SK-N-SH (cell line): Measurements from ENCODE around the gene INSRR. TPM values are rescaled to one million over a fixed set of nuclear protein-coding genes. Genes with fewer than 3 reads are reported as not detected.

ENCODE experiments used
- CTCF ChIA-PET: fragments of 300-600, 350-600 bp; formaldehyde crosslinking; extraction: SDS; loops from one replicate; lab custom pipeline; 2021; lab: Yijun Ruan, JAX
- POLR2A ChIA-PET: fragments of 350-600 bp; sonication (Branson Sonifier 250); formaldehyde crosslinking; extraction: SDS; loops from one replicate; lab custom pipeline; 2020; ENCODE audit warnings: antibody characterized with exemption, inconsistent platforms; lab: Yijun Ruan, JAX
- DNase-seq: peaks from one replicate; pipeline ENCODE4 v3.0.0; 2012
- H2AFZ ChIP-seq: fragments of 200-600 bp; sonication (generic); 2 replicates; pipeline ENCODE4 v1.8.1; 2016; ENCODE audit warnings: antibody characterized with exemption, mild to moderate bottlenecking, low read depth
- H3F3A ChIP-seq: fragments of 200-600 bp; sonication (generic); replicated peaks from 2 replicates; pipeline ENCODE3; 2016; ENCODE audit warnings: antibody characterized with exemption, mild to moderate bottlenecking; ENCODE audit not compliant: insufficient read depth
- H3K27ac ChIP-seq, 2 experiments: fragments of 200-500 bp in 1 of 2; fragments of 200-600 bp in 1 of 2; sonication (Bioruptor generic) in 1 of 2; sonication (generic), shearing (Covaris generic) in 1 of 2; 2 replicates each; pipeline versions ENCODE4 v1.5.1 to v1.6.1; 2014 to 2016; ENCODE audit warnings: low read depth in 2 of 2, inconsistent platforms in 1 of 2, low read length in 1 of 2, mild to moderate bottlenecking in 1 of 2, mixed read lengths in 1 of 2
- H3K27me3 ChIP-seq: fragments of 200-600 bp; sonication (generic), shearing (Covaris generic); 2 replicates; pipeline ENCODE4 v1.6.1; 2016; ENCODE audit warnings: mixed run types; ENCODE audit not compliant: insufficient read depth
- H3K36me3 ChIP-seq, 2 experiments: fragments of 200-500 bp in 1 of 2; fragments of 200-600 bp in 1 of 2; sonication (Bioruptor generic) in 1 of 2; sonication (generic) in 1 of 2; replicated peaks in 1 of 2; 2 replicates each; pipeline versions ENCODE3 to v1.5.1; 2014 to 2016; ENCODE audit warnings: low read length in 1 of 2, mild to moderate bottlenecking in 1 of 2; ENCODE audit not compliant: insufficient read depth in 2 of 2, control insufficient read depth in 1 of 2
- H3K4me1 ChIP-seq, 2 experiments: fragments of 200-500 bp in 1 of 2; fragments of 200-600 bp in 1 of 2; sonication (Bioruptor generic) in 1 of 2; sonication (generic), shearing (Covaris generic) in 1 of 2; 2 replicates each; pipeline versions ENCODE4 v1.5.1 to v1.6.1; 2014 to 2016; ENCODE audit warnings: low read depth in 1 of 2, low read length in 1 of 2, mixed run types in 1 of 2; ENCODE audit not compliant: insufficient read depth in 2 of 2, control insufficient read depth in 1 of 2
- H3K4me2 ChIP-seq: fragments of 200-600 bp; sonication (generic), shearing (Covaris generic); 2 replicates; pipeline ENCODE4 v1.6.1; 2017; ENCODE audit warnings: mixed run types
- H3K4me3 ChIP-seq, 2 experiments: fragments of 200-500 bp in 1 of 2; fragments of 200-600 bp in 1 of 2; sonication (Bioruptor generic) in 1 of 2; sonication (generic), shearing (Covaris generic) in 1 of 2; 2 replicates each; pipeline versions ENCODE4 v1.5.1 to v1.8.1; 2014 to 2016; ENCODE audit warnings: low read depth in 2 of 2, inconsistent platforms in 1 of 2, low read length in 1 of 2, mild to moderate bottlenecking in 1 of 2, mixed read lengths in 1 of 2, moderate library complexity in 1 of 2
- H3K79me2 ChIP-seq: fragments of 200-600 bp; sonication (generic); 2 replicates; pipeline ENCODE4 v1.8.1; 2017; ENCODE audit warnings: mild to moderate bottlenecking; ENCODE audit not compliant: insufficient read depth
- H3K9ac ChIP-seq: fragments of 200-600 bp; sonication (generic); 2 replicates; pipeline ENCODE4 v1.6.1; 2017; ENCODE audit warnings: mixed run types
- H3K9me2 ChIP-seq: fragments of 200-600 bp; sonication (generic); 2 replicates; pipeline ENCODE4 v1.6.1; 2017; ENCODE audit warnings: mixed run types
- H3K9me3 ChIP-seq: fragments of 200-600 bp; sonication (generic); 2 replicates; pipeline ENCODE4 v1.6.1; 2017; ENCODE audit warnings: mixed run types, mild to moderate bottlenecking, moderate library complexity
- H4K20me1 ChIP-seq: fragments of 200-600 bp; sonication (generic); 2 replicates; pipeline ENCODE4 v1.6.1; 2017; ENCODE audit warnings: mild to moderate bottlenecking, mixed run types; ENCODE audit not compliant: insufficient read depth
- EZH2phosphoT487 ChIP-seq: fragments of 200-600 bp; sonication (generic); IDR thresholded peaks from 2 replicates; pipeline ENCODE4 v1.6.1; 2017; ENCODE audit warnings: low read depth, mixed run types, mild to moderate bottlenecking, antibody characterized with exemption, moderate library complexity, borderline replicate concordance
- FOXJ3 ChIP-seq: sonication (generic); formaldehyde crosslinking; IDR thresholded peaks from 2 replicates; pipeline ENCODE4 v1.5.1; 2020; ENCODE audit warnings: mild to moderate bottlenecking, missing genetic modification reagents
- FOXM1 ChIP-seq: IDR thresholded peaks from 2 replicates; pipeline ENCODE4 v1.4.0; 2012; ENCODE audit warnings: low read depth, mild to moderate bottlenecking
- GABPA ChIP-seq: IDR thresholded peaks from 2 replicates; pipeline ENCODE4 v1.4.0; 2012; ENCODE audit warnings: low read depth, mild to moderate bottlenecking
- GATA2 ChIP-seq: sonication (generic); formaldehyde crosslinking; IDR thresholded peaks from 2 replicates; pipeline ENCODE4 v1.5.0; 2020; ENCODE audit warnings: mild to moderate bottlenecking, missing genetic modification reagents
- MAX ChIP-seq: IDR thresholded peaks from 2 replicates; pipeline ENCODE4 v1.4.0; 2012; ENCODE audit warnings: low read depth
- MXI1 ChIP-seq: IDR thresholded peaks from 2 replicates; pipeline ENCODE4 v1.6.1; 2012; ENCODE audit warnings: mild to moderate bottlenecking, low read depth, low read length, improper control_type of control experiment
- PBX3 ChIP-seq: IDR thresholded peaks from 2 replicates; pipeline ENCODE4; 2012
- RAD21 ChIP-seq: IDR thresholded peaks from 2 replicates; pipeline ENCODE4 v1.6.1; 2012; ENCODE audit warnings: mild to moderate bottlenecking, low read length
- REST ChIP-seq: IDR thresholded peaks from 2 replicates; pipeline ENCODE4 v1.6.1; 2012; ENCODE audit warnings: mild to moderate bottlenecking, low read depth, low read length, moderate library complexity
- RXRA ChIP-seq: IDR thresholded peaks from 2 replicates; pipeline ENCODE4 v1.4.0; 2012; ENCODE audit warnings: low read depth, mild to moderate bottlenecking, borderline replicate concordance
- TCF12 ChIP-seq: IDR thresholded peaks from 2 replicates; pipeline ENCODE4 v1.4.0; 2012
- TEAD4 ChIP-seq: IDR thresholded peaks from 2 replicates; pipeline ENCODE4 v1.4.0; 2012; ENCODE audit warnings: mild to moderate bottlenecking, borderline replicate concordance; ENCODE audit not compliant: insufficient read depth
- USF2 ChIP-seq: fragments of 150-350 bp; IDR thresholded peaks from 2 replicates; pipeline ENCODE4 v1.6.1; 2017; ENCODE audit warnings: antibody characterized with exemption, low read length, low read depth, borderline replicate concordance
- ZBTB33 ChIP-seq: IDR thresholded peaks from 2 replicates; pipeline ENCODE4 v1.4.0; 2012; ENCODE audit warnings: low read depth, borderline replicate concordance
- WGBS: methylation state at CpG from one replicate; pipeline ENCODE4 v1.1.6; 2017; ENCODE audit warnings: low lambda C conversion rate; 5-methylcytosine and 5-hydroxymethylcytosine counted together
- polyA plus RNA-seq, 3 experiments: library from polyadenylated mRNA; depleted of rRNA; stranded (reverse); fragments of >200 nt; gene quantifications; 2 replicates each; pipeline ENCODE4 v1.2.3, GENCODE V29; 2012

Gene INSRR
- polyA plus RNA-seq, 1 of the 3 experiments (the other 2 are of a cell fraction): 0.20 TPM

- no peak overlapping the region for H3K9ac ChIP-seq
- TF ChIP-seq GATA2 (CRISPR knock-in tag): no peak
- no peak for TF ChIP-seq REST
- TF ChIP-seq PBX3: no peak
- TF ChIP-seq RXRA: no peak
- TF ChIP-seq RAD21: no peak
- no peak for TF ChIP-seq MAX
- TF ChIP-seq EZH2phosphoT487: no peak
- TF ChIP-seq USF2: no peak
- TF ChIP-seq TEAD4: no peak
- no peak for TF ChIP-seq TCF12
- no peak for TF ChIP-seq FOXJ3 (CRISPR knock-in tag)
- no peak for TF ChIP-seq ZBTB33
- TF ChIP-seq MXI1: no peak
- TF ChIP-seq FOXM1: no peak
- no peak for TF ChIP-seq GABPA
- TF ChIP-seq, all 33 proteins: peak for 0
- Histone ChIP-seq H4K20me1 (no peaks in the 10 kb centered on the region), H3K4me3 (no peak overlapping the region), H2AFZ (no peak overlapping the region), H3K36me3 (no peaks in the 10 kb centered on the region), H3K4me2 (no peak overlapping the region), H3K27ac (no peak overlapping the region), H3K27me3 (no peaks in the 10 kb centered on the region; the same call in 1 of the 2 replicates), H3K9me2 (no peaks in the 10 kb centered on the region), H3K9me3 (no peaks in the 10 kb centered on the region), H3K4me1 (peaks cover 0 to 36% of the 10 kb centered on the region in 2 experiments; a peak in 1 of 4 replicates), H3F3A (no peaks in the 10 kb centered on the region), H3K79me2 (no peaks in the 10 kb centered on the region)
- no peak for DNase-seq
- 61% methylated on average over 4 of the region's 10 CpGs for WGBS
- ChIA-PET POLR2A (interaction anchor here (1.3 kb wide), 1 partner anchor 80 kb away, joined by 3 read pairs; no protein-coding TSS in a partner anchor), CTCF (interaction anchor here (1.1 to 21.6 kb wide), 8 partner anchors 9 to 155 kb away, joined by 3 to 455 read pairs (median 6); partner anchors contain the start of genes INSRR and NTRK1)
Measured at GRCh38 chr1:156881101-156881500, 22.2 kb upstream of the INSRR start.
